CD4-positive, alpha-beta T cell (primary cell): ENCODE data around the gene PTGFRN. TPM values are rescaled to one million over a fixed set of nuclear protein-coding genes. Genes with fewer than 3 reads are reported as not detected.

Experiments used
- ATAC-seq: fragments of 200-7000 bp; cut with Tn5 transposase; one replicate; pipeline ENCODE4 v1.10.0; 2022; ENCODE audit warnings: mild to moderate bottlenecking; ENCODE audit not compliant: poor library complexity
- CTCF ChIA-PET: fragments of 350-600 bp; sonication (Branson Sonifier 250); formaldehyde crosslinking; loops from one replicate; lab custom pipeline; 2021; ENCODE audit warnings: antibody characterized with exemption, inconsistent platforms; lab: Charles Lee
- POLR2A ChIA-PET: fragments of 350-600 bp; sonication (Branson Sonifier 250); formaldehyde crosslinking; loops from one replicate; lab custom pipeline; 2021; ENCODE audit warnings: antibody characterized with exemption, inconsistent platforms; lab: Charles Lee
- DNase-seq, 14 experiments: peaks; one replicate each; pipeline ENCODE4 v3.0.0-alpha.2; 2013 to 2020; ENCODE audit warnings: mixed read lengths in 2 of 14
- H3K27ac ChIP-seq, 2 donors: one replicate each; pipeline versions ENCODE4 v1.5.1 to v1.7.0; 2013; ENCODE audit warnings: low read length in 2 of 2, low read depth in 1 of 2, mild to moderate bottlenecking in 1 of 2
- H3K27me3 ChIP-seq, 2 experiments: 1 replicate in 1 of 2; 2 replicates in 1 of 2; pipeline versions ENCODE4 v1.6.1 to v1.7.0; 2013; ENCODE audit warnings: low read length in 2 of 2, control low read depth in 1 of 2, mild to moderate bottlenecking in 1 of 2, moderate library complexity in 1 of 2; ENCODE audit not compliant: insufficient read depth in 2 of 2, control insufficient read depth in 1 of 2
- H3K36me3 ChIP-seq: one replicate; pipeline ENCODE4 v1.6.1; 2013; ENCODE audit warnings: low read length, control low read depth; ENCODE audit not compliant: insufficient read depth
- H3K4me1 ChIP-seq: one replicate; pipeline ENCODE4 v1.6.1; 2013; ENCODE audit warnings: low read length, control low read depth; ENCODE audit not compliant: insufficient read depth
- H3K4me3 ChIP-seq: one replicate; pipeline ENCODE4 v1.5.1; 2013; ENCODE audit warnings: mild to moderate bottlenecking, low read length, moderate library complexity
- H3K9me3 ChIP-seq, 2 experiments: 1 replicate in 1 of 2; 2 replicates in 1 of 2; pipeline versions ENCODE4 v1.6.1 to v1.7.0; 2013; ENCODE audit warnings: low read length in 2 of 2, mild to moderate bottlenecking in 2 of 2, control low read depth in 1 of 2, moderate library complexity in 1 of 2; ENCODE audit not compliant: control insufficient read depth in 1 of 2, insufficient read depth in 1 of 2
- H3K27ac Mint-ChIP-seq: one replicate; pipeline ENCODE4 v1.8.0; 2020; ENCODE audit warnings: mixed read lengths
- H3K27me3 Mint-ChIP-seq: one replicate; pipeline ENCODE4 v1.8.0; 2021; ENCODE audit warnings: mixed read lengths
- H3K36me3 Mint-ChIP-seq: one replicate; pipeline ENCODE4 v1.8.0; 2021; ENCODE audit warnings: low read depth, mixed read lengths
- H3K4me1 Mint-ChIP-seq: one replicate; pipeline ENCODE4 v1.8.0; 2021; ENCODE audit warnings: low read depth, mixed read lengths
- H3K4me3 Mint-ChIP-seq: one replicate; pipeline ENCODE4 v1.8.0; 2020; ENCODE audit warnings: mild to moderate bottlenecking, mixed read lengths
- H3K9me3 Mint-ChIP-seq: one replicate; pipeline ENCODE4 v1.8.0; 2020; ENCODE audit warnings: mixed read lengths
- intact Hi-C, 2 experiments: fragments of 100-400 bp; cut with DNase I in 1 of 2; cut with micrococcal nuclease in 1 of 2; formaldehyde crosslinking; loops; one replicate each; pipeline versions ENCODE4 v1.15.1 to v1.9.0; 2023 to 2025; cut with DNase I, micrococcal nuclease
- total RNA-seq, 174 experiments: library from RNA in 2 of 174; stranded (reverse) in 2 of 174; gene quantifications; one replicate each; pipeline ENCODE4 v1.2.3 and lab custom pipeline; 2021 to 2026
- TF ChIP-seq, protein P1 (sequence below): fragments of 200-600 bp; IDR thresholded peaks from one replicate; pipeline ENCODE4 v1.8.0; 2022; ENCODE audit warnings: antibody characterized with exemption, mild to moderate bottlenecking

The PTGFRN gene
- total RNA-seq, 2 experiments from 2014 or later = 0.38 to 0.45 TPM

GRCh38 chr1:116984406-116985160, 74.9 kb downstream of the PTGFRN start:
- CTCF ChIA-PET = no interaction called here
- DNase-seq (no peak), ATAC-seq (no peak)
- TF ChIP-seq, protein P1, sequence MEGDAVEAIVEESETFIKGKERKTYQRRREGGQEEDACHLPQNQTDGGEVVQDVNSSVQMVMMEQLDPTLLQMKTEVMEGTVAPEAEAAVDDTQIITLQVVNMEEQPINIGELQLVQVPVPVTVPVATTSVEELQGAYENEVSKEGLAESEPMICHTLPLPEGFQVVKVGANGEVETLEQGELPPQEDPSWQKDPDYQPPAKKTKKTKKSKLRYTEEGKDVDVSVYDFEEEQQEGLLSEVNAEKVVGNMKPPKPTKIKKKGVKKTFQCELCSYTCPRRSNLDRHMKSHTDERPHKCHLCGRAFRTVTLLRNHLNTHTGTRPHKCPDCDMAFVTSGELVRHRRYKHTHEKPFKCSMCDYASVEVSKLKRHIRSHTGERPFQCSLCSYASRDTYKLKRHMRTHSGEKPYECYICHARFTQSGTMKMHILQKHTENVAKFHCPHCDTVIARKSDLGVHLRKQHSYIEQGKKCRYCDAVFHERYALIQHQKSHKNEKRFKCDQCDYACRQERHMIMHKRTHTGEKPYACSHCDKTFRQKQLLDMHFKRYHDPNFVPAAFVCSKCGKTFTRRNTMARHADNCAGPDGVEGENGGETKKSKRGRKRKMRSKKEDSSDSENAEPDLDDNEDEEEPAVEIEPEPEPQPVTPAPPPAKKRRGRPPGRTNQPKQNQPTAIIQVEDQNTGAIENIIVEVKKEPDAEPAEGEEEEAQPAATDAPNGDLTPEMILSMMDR = no peak
- no peaks in the 10 kb centered on the region for H3K9me3 Mint-ChIP-seq
- H3K36me3 ChIP-seq = no peaks in the 10 kb centered on the region
- no peaks in the 10 kb centered on the region for H3K27me3 Mint-ChIP-seq
- H3K27me3 ChIP-seq = no peaks in the 10 kb centered on the region
- peak overlapping the region; percentile 68 for H3K4me3 Mint-ChIP-seq
- H3K4me1 Mint-ChIP-seq = peaks cover 47% of the 10 kb centered on the region
- H3K9me3 ChIP-seq = no peaks in the 10 kb centered on the region
- H3K27ac ChIP-seq = no peak overlapping the region
- POLR2A ChIA-PET = interaction anchor here (0.7 to 1.2 kb wide), 3 partner anchors 25 to 247 kb away, joined by 3 read pairs; partner anchors contain the start of gene TTF2
- peaks cover 35% of the 10 kb centered on the region for H3K4me1 ChIP-seq
- no peak overlapping the region for H3K4me3 ChIP-seq
- no peaks in the 10 kb centered on the region for H3K36me3 Mint-ChIP-seq
- intact Hi-C loops = loop anchor here (5.0 kb wide), 5 partner anchors 52 to 257 kb away; partner anchors contain the start of gene CD2 (in 1 of the 2)
- H3K27ac Mint-ChIP-seq = peak overlapping the region; percentile 91

DNA sequence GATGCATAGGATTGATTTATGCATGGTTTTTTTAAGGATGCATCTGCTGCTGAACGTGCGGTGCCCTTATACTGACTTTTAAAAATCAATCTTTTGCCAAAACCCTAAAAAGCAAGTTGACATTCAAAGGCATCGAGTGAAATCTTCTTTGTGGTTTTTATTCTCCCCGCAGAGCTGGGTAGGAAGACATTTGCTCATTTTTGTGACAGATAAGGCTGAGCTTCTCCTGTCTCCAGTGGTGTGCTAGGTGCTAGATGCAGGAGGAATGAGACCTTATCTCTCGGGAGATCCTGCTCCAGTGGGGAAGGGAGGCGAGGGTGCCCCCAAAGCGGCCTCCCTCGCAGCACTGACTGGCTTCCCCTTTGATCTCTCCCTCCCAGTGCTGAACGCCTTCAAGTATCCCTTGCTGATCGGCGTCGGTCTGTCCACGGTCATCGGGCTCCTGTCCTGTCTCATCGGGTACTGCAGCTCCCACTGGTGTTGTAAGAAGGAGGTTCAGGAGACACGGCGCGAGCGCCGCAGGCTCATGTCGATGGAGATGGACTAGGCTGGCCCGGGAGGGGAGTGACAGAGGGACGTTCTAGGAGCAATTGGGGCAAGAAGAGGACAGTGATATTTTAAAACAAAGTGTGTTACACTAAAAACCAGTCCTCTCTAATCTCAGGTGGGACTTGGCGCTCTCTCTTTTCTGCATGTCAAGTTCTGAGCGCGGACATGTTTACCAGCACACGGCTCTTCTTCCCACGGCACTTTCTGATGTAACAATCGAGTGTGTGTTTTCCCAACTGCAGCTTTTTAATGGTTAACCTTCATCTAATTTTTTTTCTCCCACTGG, 76.9 kb downstream of the PTGFRN start:
- Histone ChIP-seq H3K9me3 (no peaks in the 10 kb centered on the region), H3K27me3 (no peaks in the 10 kb centered on the region), H3K36me3 (no peaks in the 10 kb centered on the region), H3K27ac (peak overlapping the region; percentile 42 to 72), H3K4me1 (peaks cover 43% of the 10 kb centered on the region), H3K4me3 (peak overlapping the region; percentile 54)
- H3K4me1 Mint-ChIP-seq = peaks cover 65% of the 10 kb centered on the region
- POLR2A ChIA-PET = interaction anchor here (0.6 to 2.6 kb wide), 37 partner anchors 8 to 626 kb away, joined by 3 to 45 read pairs (median 4); partner anchors contain the start of genes CD101, CD2, MAN1A2 and TTF2
- peak overlapping the region; percentile 78 for H3K4me3 Mint-ChIP-seq
- CTCF ChIA-PET = interaction anchor here (0.7 to 2.5 kb wide), 9 partner anchors 53 to 262 kb away, joined by 3 to 10 read pairs (median 4); partner anchors contain the start of gene TTF2
- H3K27ac Mint-ChIP-seq = peak overlapping the region; percentile 91
- ATAC-seq (peak; percentile 50), DNase-seq (peak in 13 of 14 experiments; percentile 20 to 70 (median 34))
- TF ChIP-seq, protein P1 = no peak
- no peaks in the 10 kb centered on the region for H3K27me3 Mint-ChIP-seq
- no peaks in the 10 kb centered on the region for H3K36me3 Mint-ChIP-seq
- H3K9me3 Mint-ChIP-seq = no peaks in the 10 kb centered on the region
- intact Hi-C loops = loop anchor here (1.0 to 5.0 kb wide), 8 partner anchors 14 to 259 kb away; partner anchors contain the start of genes CD101 (in 1 of the 2), CD2 (in 1 of the 2) and TTF2 (in 1 of the 2)

DNA sequence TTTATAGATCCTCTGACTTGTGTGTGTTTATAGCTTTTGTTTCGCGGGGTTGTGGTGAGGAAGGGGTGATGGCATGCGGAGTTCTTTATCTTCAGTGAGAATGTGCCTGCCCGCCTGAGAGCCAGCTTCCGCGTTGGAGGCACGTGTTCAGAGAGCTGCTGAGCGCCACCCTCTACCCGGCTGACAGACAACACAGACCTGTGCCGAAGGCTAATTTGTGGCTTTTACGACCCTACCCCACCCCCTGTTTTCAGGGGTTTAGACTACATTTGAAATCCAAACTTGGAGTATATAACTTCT, 77.5 kb downstream of the PTGFRN start:
- Mint-ChIP-seq H3K4me1 (peaks cover 70% of the 10 kb centered on the region), H3K4me3 (peak overlapping the region; percentile 78), H3K27ac (peak overlapping the region; percentile 91), H3K9me3 (no peaks in the 10 kb centered on the region), H3K36me3 (no peaks in the 10 kb centered on the region), H3K27me3 (no peaks in the 10 kb centered on the region)
- CTCF ChIA-PET = interaction anchor here (0.7 to 2.5 kb wide), 7 partner anchors 67 to 262 kb away, joined by 3 to 10 read pairs (median 4); partner anchors contain the start of gene TTF2
- DNase-seq (peak; percentile 57 to 87 (median 73)), ATAC-seq (peak; percentile 93)
- TF ChIP-seq, protein P1 = no peak
- POLR2A ChIA-PET = interaction anchor here (0.6 to 2.6 kb wide), 38 partner anchors 8 to 669 kb away, joined by 3 to 45 read pairs (median 4); partner anchors contain the start of genes CD101, CD2, MAN1A2 and TTF2
- no peaks in the 10 kb centered on the region for H3K9me3 ChIP-seq
- H3K4me1 ChIP-seq = peaks cover 49% of the 10 kb centered on the region
- H3K27ac ChIP-seq = peak overlapping the region; percentile 42 to 72
- H3K4me3 ChIP-seq = peak overlapping the region; percentile 54
- H3K36me3 ChIP-seq = no peaks in the 10 kb centered on the region
- intact Hi-C loops = loop anchor here (1.0 to 5.0 kb wide), 8 partner anchors 14 to 260 kb away; partner anchors contain the start of genes CD101 (in 1 of the 2), CD2 (in 1 of the 2) and TTF2 (in 1 of the 2)
- no peaks in the 10 kb centered on the region for H3K27me3 ChIP-seq
